Heart left ventricle (tissue), 16 donors: Measurements from ENCODE around the gene ATP5MG. TPM values are rescaled to one million over a fixed set of nuclear protein-coding genes. Genes with fewer than 3 reads are reported as not detected.
A peak's percentile ranks its signal among the peaks of the same experiment; 100 is the strongest.

Source experiments
- ATAC-seq, 4 donors: fragments of 200-7000 bp; cut with Tn5 transposase; one replicate each; pipeline ENCODE4 v1.9.1; 2020 to 2022; ENCODE audit warnings: moderate library complexity in 4 of 4, mild to moderate bottlenecking in 3 of 4, moderate number of reproducible peaks in 1 of 4
- DNase-seq, 5 donors: peaks; one replicate each; pipeline ENCODE4 v3.0.0-alpha.2; 2020
- H3K27ac ChIP-seq, 12 donors: fragments of 200-600 bp; sonication (generic) in 4 of 12; one replicate each; pipeline versions ENCODE4 v1.5.0 to v1.8.0; 2016 to 2022; ENCODE audit warnings: mild to moderate bottlenecking in 2 of 12
- H3K27me3 ChIP-seq, 9 donors: fragments of 200-600 bp; sonication (generic) in 2 of 9; one replicate each; pipeline versions ENCODE4 v1.5.1 to v1.8.0; 2016 to 2022; ENCODE audit warnings: mild to moderate bottlenecking in 3 of 9
- H3K36me3 ChIP-seq, 9 donors: fragments of 200-600 bp; sonication (generic) in 2 of 9; one replicate each; pipeline versions ENCODE4 v1.5.0 to v1.8.0; 2018 to 2022; ENCODE audit warnings: mild to moderate bottlenecking in 2 of 9
- H3K4me1 ChIP-seq, 12 donors: fragments of 200-600 bp; sonication (generic) in 4 of 12; one replicate each; pipeline versions ENCODE4 v1.5.0 to v1.8.0; 2016 to 2022; ENCODE audit warnings: mild to moderate bottlenecking in 3 of 12
- H3K4me3 ChIP-seq, 12 donors: fragments of 200-600 bp; sonication (generic) in 4 of 12; one replicate each; pipeline versions ENCODE4 v1.5.0 to v1.8.0; 2017 to 2022; ENCODE audit warnings: mild to moderate bottlenecking in 9 of 12, moderate library complexity in 4 of 12
- H3K9me3 ChIP-seq, 12 donors: fragments of 200-600 bp; sonication (generic) in 4 of 12; one replicate each; pipeline versions ENCODE4 v1.5.0 to v1.8.0; 2016 to 2022; ENCODE audit warnings: mild to moderate bottlenecking in 1 of 12
- CTCF ChIP-seq, 12 donors: fragments of 200-600 bp; sonication (generic) in 4 of 12; IDR thresholded peaks; one replicate each; pipeline versions ENCODE4 v1.5.0 to v1.8.0; 2018 to 2022; ENCODE audit warnings: antibody characterized with exemption in 12 of 12, mild to moderate bottlenecking in 5 of 12
- POLR2A ChIP-seq, 2 donors: fragments of 450-650 bp; IDR thresholded peaks; one replicate each; pipeline ENCODE4 v1.6.1; 2017; ENCODE audit warnings: antibody characterized with exemption in 2 of 2, mild to moderate bottlenecking in 2 of 2, moderate library complexity in 2 of 2
- WGBS, 4 donors: extraction: QIAGEN DNeasy Blood & Tissue Kit in 2 of 4; methylation state at CpG; one replicate each; pipeline versions ENCODE4 v1.1.5 to v1.1.7; 2013 to 2018; 5-methylcytosine and 5-hydroxymethylcytosine counted together
- intact Hi-C, 10 donors: fragments of 100-400 bp; cut with DNase I; formaldehyde crosslinking; loops; one replicate each; pipeline versions ENCODE4 v1.11.1 to v1.14.2; 2022
- polyA plus RNA-seq, 2 donors: library from polyadenylated mRNA; stranded (reverse); fragments of 200-250 nt; gene quantifications; one replicate each; pipeline ENCODE4 v1.2.3, GENCODE V29; 2013
- total RNA-seq, 9 donors: library from RNA; depleted of rRNA in 2 of 9; stranded (reverse); fragments of >200 nt in 2 of 9; fragmentation: NEBNext Ultra II Directional in 3 of 9; extraction: Animal tissue kit (Norgen Biotek cat#: 25700) in 3 of 9; gene quantifications; one replicate each; pipeline versions ENCODE4 v1.1.0 to v1.2.4, GENCODE V29; 2016 to 2023
- donor health status: ischemic (EF 13 %, LVEDD 7.1; RV severe dilation, severe dysfunction).
- donor health status: healthy with polysubstance abuse.
- donor health status: DM: no; HTN: yes; CAD: no.
- donor health status: DM: no; HTN: no; CAD: no.
- donor health status: ischemic (EF 25% LVEDD 6.9; RV normal size, moderate dysfunction).
- donor health status: ischemic (EF 25% LVEDD 5.7; RV mildly dilated, moderate dysfunction).
- donor health status: healthy.
- donor health status: DM: yes; HTN: yes; CAD: no.
- donor health status: ischemic (EF 35%, LVEDD 5.7; RV mildly dilated, moderate dysfunction).
- donor health status: nonischemic (EF 11% LVEDD 7.7; RV severe dilation, severe dysfunction).
- donor health status: DM: yes; HTN: yes; CAD: no.
- donor health status: PGD.
- donor health status: ischemic (EF 29% LVEDD 5.4; RV normal size, mild dysfunction).
- donor health status: nonischemic (EF 23%, LVEDD 6.1; RV moderate dilation, normal function).

The ATP5MG gene
- total and polyA plus RNA-seq, 11 donors = 96.4 to 843 (median 559) TPM

GRCh38 chr11:118359295-118359958 lies 42.0 kb upstream of the ATP5MG start, which contains the start of gene UBE4A:
Gene UBE4A (plus strand): TSS chr11:118359600. CDS start chr11:118365081, 5,481 bp downstream.
- H3K36me3 ChIP-seq = peaks cover 0 to 13% (median 0%) of the 10 kb centered on the region in 9 donors
- ATAC-seq (peak; percentile 90 to 98 (median 96)), DNase-seq (peak; percentile 95 to 98 (median 97))
- H3K27me3 ChIP-seq = no peaks in the 10 kb centered on the region
- H3K9me3 ChIP-seq = no peaks in the 10 kb centered on the region
- H3K4me3 ChIP-seq = peak within 1 kb of the TSS; percentile 65 to 86 (median 79)
- TF ChIP-seq POLR2A (IDR thresholded peaks at IDR 0.05) (peak in 1 of 2 donors; percentile 53), CTCF (IDR thresholded peaks at IDR 0.05) (peak in 1 of 12 donors; percentile 9)
- peak within 1 kb of the TSS in 11 of 12 donors; percentile 3 to 80 (median 66) for H3K27ac ChIP-seq
- 3 to 5% (median 4%) methylated on average over 28 to 33 of the region's 33 CpGs for WGBS, 4 donors
- peaks cover 0 to 30% (median 20%) of the 10 kb centered on the region in 12 donors for H3K4me1 ChIP-seq
- intact Hi-C loops = loop anchor here in 6 of 10 donors (5.0 to 10.0 kb wide), 3 partner anchors 162 to 215 kb away; no protein-coding TSS in a partner anchor

- TF ChIP-seq POLR2A (IDR thresholded peaks at IDR 0.05) (no peak), CTCF (IDR thresholded peaks at IDR 0.05) (no peak)
- intact Hi-C loops = no loop called here
- DNase-seq = no peak
- peaks cover 0 to 43% (median 16%) of the 10 kb centered on the region in 12 donors for H3K4me1 ChIP-seq
- H3K4me3 ChIP-seq = no peak overlapping the region
- no peak for ATAC-seq
- WGBS, 4 donors = 90 to 96% (median 94%) methylated on average over 3 of the region's 3 CpGs
- H3K27ac ChIP-seq = peak overlapping the region in 9 of 12 donors; percentile 64 to 87 (median 76)
- no peaks in the 10 kb centered on the region for H3K9me3 ChIP-seq
- peaks cover 0 to 70% (median 51%) of the 10 kb centered on the region in 9 donors for H3K36me3 ChIP-seq
- no peaks in the 10 kb centered on the region for H3K27me3 ChIP-seq
Observed at GRCh38 chr11:118364956-118365615, 36.3 kb upstream of the ATP5MG start.

- TF ChIP-seq CTCF (IDR thresholded peaks at IDR 0.05) = no peak
- no peak for TF ChIP-seq POLR2A (IDR thresholded peaks at IDR 0.05)
- Histone ChIP-seq H3K36me3 (peaks cover 0 to 82% (median 63%) of the 10 kb centered on the region in 9 donors), H3K4me3 (no peak overlapping the region), H3K4me1 (peaks cover 0 to 32% (median 4%) of the 10 kb centered on the region in 12 donors), H3K9me3 (no peaks in the 10 kb centered on the region), H3K27me3 (no peaks in the 10 kb centered on the region), H3K27ac (peak overlapping the region; percentile 59 to 92 (median 76))
- WGBS, 4 donors = 42 to 64% (median 61%) methylated on average over 1 of the region's 1 CpG
- ATAC-seq (peak; percentile 94 to 98 (median 96)), DNase-seq (peak in 1 of 5 donors; percentile 23)
- intact Hi-C loops = no loop called here
Observed at GRCh38 chr11:118366287-118366686, 35.1 kb upstream of the ATP5MG start.

GRCh38 chr11:118370774-118371173 lies 30.6 kb upstream of the ATP5MG start:
- ATAC-seq = no peak
- no peak overlapping the region for H3K27ac ChIP-seq
- H3K36me3 ChIP-seq = peaks cover 0 to 100% (median 98%) of the 10 kb centered on the region in 9 donors
- DNase-seq = no peak
- 91 to 98% (median 95%) methylated on average over 4 of the region's 4 CpGs for WGBS, 4 donors
- H3K9me3 ChIP-seq = no peaks in the 10 kb centered on the region
- H3K4me3 ChIP-seq = no peak overlapping the region
- H3K27me3 ChIP-seq = no peaks in the 10 kb centered on the region
- intact Hi-C loops = no loop called here
- H3K4me1 ChIP-seq = peaks cover 0 to 17% (median 0%) of the 10 kb centered on the region in 12 donors
- TF ChIP-seq POLR2A (IDR thresholded peaks at IDR 0.05) (no peak), CTCF (IDR thresholded peaks at IDR 0.05) (no peak)
